ENCODE data around the gene EMX2.

DNA sequence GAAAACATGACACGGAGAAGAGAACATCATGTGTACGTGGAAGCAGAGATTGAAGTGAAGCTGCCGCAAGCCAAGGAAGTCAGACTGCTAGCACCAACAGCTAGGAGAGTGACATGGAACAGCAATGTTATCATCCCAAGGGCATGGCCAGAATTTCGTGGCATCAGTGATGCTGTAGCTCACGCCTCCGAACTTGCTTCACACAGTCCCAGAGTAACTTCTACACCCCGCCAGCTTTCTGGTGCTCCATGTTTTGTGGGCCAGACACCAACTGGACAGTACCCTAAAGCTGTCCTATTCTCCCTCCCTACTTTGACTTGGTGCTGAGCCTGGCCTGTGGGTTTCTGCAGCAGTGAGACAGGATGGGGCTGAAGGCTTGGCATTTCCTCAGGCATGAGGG, 33.0 kb upstream of the EMX2 start:
- TF ChIP-seq EGR1 (IDR thresholded peaks at IDR 0.05): no peak
- no peak for TF ChIP-seq TCF12 (IDR thresholded peaks at IDR 0.05; ENCODE audit: low read depth)
- TF ChIP-seq TEAD4 (IDR thresholded peaks at IDR 0.05): no peak
- no peak for TF ChIP-seq TAF1 (IDR thresholded peaks at IDR 0.05; ENCODE audit: low read depth)
- TF ChIP-seq REST (IDR thresholded peaks at IDR 0.05; ENCODE audit: low read depth): no peak
